Measurements from ENCODE around the gene BCL7B. TPM values are rescaled to one million over a fixed set of nuclear protein-coding genes. Genes with fewer than 3 reads are reported as not detected.
"Not testable (repeated sequence)": the region's sequence is repeated elsewhere in the genome, so short reads cannot be mapped to it uniquely, and the experiment has no call there.

Gene BCL7B
- total RNA-seq, 2 donors from 2014 or later = 112 to 116 TPM

GRCh38 chr7:73566431-73566830 lies 8.9 kb upstream of the BCL7B start:
- not testable (repeated sequence) for DNase-seq; H3K27me3 Mint-ChIP-seq; H3K36me3 Mint-ChIP-seq (ENCODE audit: low read depth); H3K4me1 Mint-ChIP-seq; H3K9me3 ChIP-seq (ENCODE audit: control insufficient read depth, low read length, poor library complexity, severe bottlenecking)
- Mint-ChIP-seq H3K4me3 (peak overlapping the region; percentile 85), H3K27ac (peak overlapping the region; percentile 84)
- peak; percentile 63 for ATAC-seq

GRCh38 chr7:73565675-73566340 lies 8.3 kb upstream of the BCL7B start:
- Mint-ChIP-seq H3K36me3 (ENCODE audit: low read depth) (peaks cover 3% of the 10 kb centered on the region), H3K4me1 (peaks cover 9% of the 10 kb centered on the region), H3K27ac (peak overlapping the region; percentile 84), H3K27me3 (no peaks in the 10 kb centered on the region), H3K4me3 (peak overlapping the region; percentile 85)
- ATAC-seq (peak; percentile 30), DNase-seq (no peak)
- no peaks in the 10 kb centered on the region for H3K9me3 ChIP-seq (ENCODE audit: control insufficient read depth, low read length, poor library complexity, severe bottlenecking)

- Mint-ChIP-seq H3K27ac (no peak overlapping the region), H3K4me3 (no peak overlapping the region), H3K4me1 (peaks cover 15% of the 10 kb centered on the region), H3K36me3 (ENCODE audit: low read depth) (no peaks in the 10 kb centered on the region), H3K27me3 (no peaks in the 10 kb centered on the region)
- no peaks in the 10 kb centered on the region for H3K9me3 ChIP-seq (ENCODE audit: control insufficient read depth, low read length, poor library complexity, severe bottlenecking)
- ATAC-seq (no peak), DNase-seq (no peak)
These were observed 2.8 kb upstream of the BCL7B start for GRCh38 chr7:73560109-73560835.

GRCh38 chr7:73557108-73557396 lies 438 bp downstream of the BCL7B start:
- peak; percentile 92 for ATAC-seq
- DNase-seq = peak; percentile 88 to 95 (median 91)
- H3K9me3 ChIP-seq (ENCODE audit: control insufficient read depth, low read length, poor library complexity, severe bottlenecking) = no peaks in the 10 kb centered on the region
- Mint-ChIP-seq H3K27me3 (no peaks in the 10 kb centered on the region), H3K36me3 (ENCODE audit: low read depth) (peaks cover 1% of the 10 kb centered on the region), H3K4me3 (peak overlapping the region; percentile 95), H3K4me1 (peaks cover 28% of the 10 kb centered on the region), H3K27ac (peak overlapping the region; percentile 95)

GRCh38 chr7:73556208-73557107 lies 1.0 kb downstream of the BCL7B start:
- Mint-ChIP-seq H3K4me1 (peaks cover 28% of the 10 kb centered on the region), H3K27ac (peak overlapping the region; percentile 95), H3K36me3 (ENCODE audit: low read depth) (peaks cover 2% of the 10 kb centered on the region), H3K4me3 (peak overlapping the region; percentile 95), H3K27me3 (no peaks in the 10 kb centered on the region)
- H3K9me3 ChIP-seq (ENCODE audit: control insufficient read depth, low read length, poor library complexity, severe bottlenecking) = no peaks in the 10 kb centered on the region
- no peak for DNase-seq
- ATAC-seq = no peak

GRCh38 chr7:73555411-73555982 lies 2.0 kb downstream of the BCL7B start:
- no peaks in the 10 kb centered on the region for H3K27me3 Mint-ChIP-seq
- no peak for ATAC-seq
- H3K9me3 ChIP-seq (ENCODE audit: control insufficient read depth, low read length, poor library complexity, severe bottlenecking) = no peaks in the 10 kb centered on the region
- H3K4me1 Mint-ChIP-seq = peaks cover 32% of the 10 kb centered on the region
- no peak for DNase-seq
- H3K4me3 Mint-ChIP-seq = peak overlapping the region; percentile 95
- H3K27ac Mint-ChIP-seq = peak overlapping the region; percentile 95
- peaks cover 2% of the 10 kb centered on the region for H3K36me3 Mint-ChIP-seq (ENCODE audit: low read depth)

- H3K27me3 Mint-ChIP-seq; DNase-seq; H3K27ac Mint-ChIP-seq; ATAC-seq; H3K9me3 ChIP-seq (ENCODE audit: control insufficient read depth, low read length, poor library complexity, severe bottlenecking); H3K4me3 Mint-ChIP-seq; H3K36me3 Mint-ChIP-seq (ENCODE audit: low read depth): not testable (repeated sequence)
- peaks cover 35% of the 10 kb centered on the region for H3K4me1 Mint-ChIP-seq
These were observed 7.4 kb downstream of the BCL7B start for GRCh38 chr7:73550093-73550492.

- Mint-ChIP-seq H3K4me3 (no peak overlapping the region), H3K27ac (peak overlapping the region; percentile 37), H3K4me1 (peaks cover 28% of the 10 kb centered on the region), H3K36me3 (ENCODE audit: low read depth) (peaks cover 2% of the 10 kb centered on the region), H3K27me3 (no peaks in the 10 kb centered on the region)
- ATAC-seq (no peak), DNase-seq (no peak)
- no peaks in the 10 kb centered on the region for H3K9me3 ChIP-seq (ENCODE audit: control insufficient read depth, low read length, poor library complexity, severe bottlenecking)
These were observed 8.3 kb downstream of the BCL7B start for GRCh38 chr7:73549176-73549575.

- Mint-ChIP-seq H3K27ac (peak overlapping the region; percentile 57), H3K36me3 (ENCODE audit: low read depth) (peaks cover 2% of the 10 kb centered on the region), H3K4me3 (no peak overlapping the region), H3K4me1 (peaks cover 29% of the 10 kb centered on the region), H3K27me3 (no peaks in the 10 kb centered on the region)
- no peaks in the 10 kb centered on the region for H3K9me3 ChIP-seq (ENCODE audit: control insufficient read depth, low read length, poor library complexity, severe bottlenecking)
- DNase-seq (no peak), ATAC-seq (no peak)
These were observed 9.6 kb downstream of the BCL7B start for GRCh38 chr7:73547841-73548240.

GRCh38 chr7:73544678-73545077 lies 12.8 kb downstream of the BCL7B start:
- ATAC-seq = no peak
- DNase-seq = no peak
- H3K27me3 Mint-ChIP-seq = no peaks in the 10 kb centered on the region
- no peak overlapping the region for H3K27ac Mint-ChIP-seq
- no peaks in the 10 kb centered on the region for H3K9me3 ChIP-seq (ENCODE audit: control insufficient read depth, low read length, poor library complexity, severe bottlenecking)
- peaks cover 2% of the 10 kb centered on the region for H3K36me3 Mint-ChIP-seq (ENCODE audit: low read depth)
- no peak overlapping the region for H3K4me3 Mint-ChIP-seq
- peaks cover 21% of the 10 kb centered on the region for H3K4me1 Mint-ChIP-seq

GRCh38 chr7:73541722-73542121 lies 15.8 kb downstream of the BCL7B start:
- no peak overlapping the region for H3K4me3 Mint-ChIP-seq
- ATAC-seq = no peak
- H3K27me3 Mint-ChIP-seq = no peaks in the 10 kb centered on the region
- no peaks in the 10 kb centered on the region for H3K9me3 ChIP-seq (ENCODE audit: control insufficient read depth, low read length, poor library complexity, severe bottlenecking)
- peaks cover 11% of the 10 kb centered on the region for H3K4me1 Mint-ChIP-seq
- no peak for DNase-seq
- peak overlapping the region; percentile 67 for H3K27ac Mint-ChIP-seq
- peaks cover 4% of the 10 kb centered on the region for H3K36me3 Mint-ChIP-seq (ENCODE audit: low read depth)

GRCh38 chr7:73539709-73540108 lies 17.8 kb downstream of the BCL7B start:
- ATAC-seq = no peak
- Mint-ChIP-seq H3K4me1 (peaks cover 5% of the 10 kb centered on the region), H3K27me3 (no peaks in the 10 kb centered on the region), H3K4me3 (no peak overlapping the region), H3K36me3 (ENCODE audit: low read depth) (peaks cover 4% of the 10 kb centered on the region), H3K27ac (no peak overlapping the region)
- no peak for DNase-seq
- H3K9me3 ChIP-seq (ENCODE audit: control insufficient read depth, low read length, poor library complexity, severe bottlenecking) = no peaks in the 10 kb centered on the region

GRCh38 chr7:73538510-73538909 lies 19.0 kb downstream of the BCL7B start:
- H3K27me3 Mint-ChIP-seq; H3K4me1 Mint-ChIP-seq; H3K9me3 ChIP-seq (ENCODE audit: control insufficient read depth, low read length, poor library complexity, severe bottlenecking); H3K36me3 Mint-ChIP-seq (ENCODE audit: low read depth); H3K27ac Mint-ChIP-seq; DNase-seq; ATAC-seq; H3K4me3 Mint-ChIP-seq: not testable (repeated sequence)
